Coronary artery (tissue), 2 donors: ENCODE data around the gene DCX.

Experiments used
- DNase-seq: peaks from one replicate; pipeline ENCODE4 v3.0.0-alpha.2; 2017; ENCODE audit warnings: low spot score
- H3K27ac ChIP-seq, 2 donors: fragments of 200-600 bp; sonication (generic); one replicate each; pipeline ENCODE4 v1.5.1; 2016 to 2019
- H3K4me3 ChIP-seq: fragments of 200-600 bp; sonication (generic); 2 replicates; pipeline ENCODE4 v1.5.1; 2016; ENCODE audit warnings: mild to moderate bottlenecking, moderate library complexity
- TF ChIP-seq, protein P1 (sequence below): fragments of 200-600 bp; sonication (generic); IDR thresholded peaks from one replicate; pipeline ENCODE4 v1.5.1; 2019; ENCODE audit warnings: antibody characterized with exemption

The DCX gene

DNA sequence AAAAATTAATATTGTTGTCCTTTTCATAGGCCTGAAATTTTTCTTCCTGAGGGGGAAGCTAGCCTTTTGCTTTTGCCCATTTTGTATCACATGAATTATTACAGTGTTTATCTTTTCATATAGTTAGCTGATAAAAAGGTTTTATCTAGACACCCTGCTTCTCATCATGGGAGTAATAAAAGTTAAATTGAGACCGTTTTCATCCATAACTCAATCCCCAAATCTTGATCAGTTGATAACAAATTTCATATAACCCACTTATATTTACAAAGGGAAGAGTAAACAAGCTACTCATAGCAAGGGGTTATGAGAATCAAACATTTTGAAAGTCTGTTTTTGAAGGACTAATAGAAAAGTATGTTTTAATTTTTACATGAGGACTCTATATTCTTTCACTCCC, 23.5 kb upstream of the DCX start:
- TF ChIP-seq, protein P1, sequence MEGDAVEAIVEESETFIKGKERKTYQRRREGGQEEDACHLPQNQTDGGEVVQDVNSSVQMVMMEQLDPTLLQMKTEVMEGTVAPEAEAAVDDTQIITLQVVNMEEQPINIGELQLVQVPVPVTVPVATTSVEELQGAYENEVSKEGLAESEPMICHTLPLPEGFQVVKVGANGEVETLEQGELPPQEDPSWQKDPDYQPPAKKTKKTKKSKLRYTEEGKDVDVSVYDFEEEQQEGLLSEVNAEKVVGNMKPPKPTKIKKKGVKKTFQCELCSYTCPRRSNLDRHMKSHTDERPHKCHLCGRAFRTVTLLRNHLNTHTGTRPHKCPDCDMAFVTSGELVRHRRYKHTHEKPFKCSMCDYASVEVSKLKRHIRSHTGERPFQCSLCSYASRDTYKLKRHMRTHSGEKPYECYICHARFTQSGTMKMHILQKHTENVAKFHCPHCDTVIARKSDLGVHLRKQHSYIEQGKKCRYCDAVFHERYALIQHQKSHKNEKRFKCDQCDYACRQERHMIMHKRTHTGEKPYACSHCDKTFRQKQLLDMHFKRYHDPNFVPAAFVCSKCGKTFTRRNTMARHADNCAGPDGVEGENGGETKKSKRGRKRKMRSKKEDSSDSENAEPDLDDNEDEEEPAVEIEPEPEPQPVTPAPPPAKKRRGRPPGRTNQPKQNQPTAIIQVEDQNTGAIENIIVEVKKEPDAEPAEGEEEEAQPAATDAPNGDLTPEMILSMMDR = no peak

DNA sequence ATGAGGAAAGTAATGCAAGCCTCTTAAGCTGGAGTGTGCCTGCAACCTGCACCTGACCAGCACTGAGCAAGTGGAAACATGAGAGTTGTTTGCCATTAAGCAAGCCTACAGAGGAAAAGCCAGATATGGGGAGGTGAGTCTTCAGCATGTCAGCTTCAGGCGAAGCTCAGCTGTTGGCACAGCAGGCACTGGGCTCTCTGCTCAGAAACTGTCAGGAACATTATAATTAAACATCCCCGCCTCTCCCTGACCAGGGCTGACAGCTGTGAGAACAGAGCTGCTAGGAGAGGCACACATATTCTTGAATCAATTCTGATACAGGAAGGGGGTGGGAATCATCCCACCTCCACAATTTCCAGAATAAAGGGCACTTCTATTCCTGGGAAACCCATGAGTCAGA, 19.0 kb upstream of the DCX start:
- H3K4me3 ChIP-seq = no peak overlapping the region
- DNase-seq = no peak
- H3K27ac ChIP-seq = no peak overlapping the region
- TF ChIP-seq, protein P1 = no peak

More for the DNA sequence above, 23.5 kb upstream of the DCX start:
- Histone ChIP-seq H3K27ac (no peak overlapping the region), H3K4me3 (no peak overlapping the region)
- DNase-seq = no peak

DNA sequence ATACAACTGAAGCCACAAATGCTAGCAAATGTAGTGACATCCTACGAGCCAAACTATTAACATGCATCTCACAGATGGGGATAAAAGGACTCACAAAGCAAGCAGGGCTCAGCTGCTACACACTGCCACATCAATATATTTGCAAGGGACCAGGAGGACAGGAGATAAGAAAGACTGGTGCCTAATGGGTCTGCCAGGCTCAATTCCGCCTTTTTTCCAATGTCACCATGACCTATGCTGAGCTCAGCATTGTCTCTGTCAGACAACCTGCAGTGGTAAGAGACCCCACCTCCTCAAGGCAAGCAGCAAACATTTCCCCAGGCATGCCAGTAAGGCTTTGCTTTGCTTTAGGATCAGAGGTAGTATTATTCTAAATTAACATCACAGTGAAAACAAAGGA, 435 bp downstream of the DCX start:
- H3K27ac ChIP-seq = no peak overlapping the region
- TF ChIP-seq, protein P1 = no peak
- DNase-seq = no peak
- no peak overlapping the region for H3K4me3 ChIP-seq

DNA sequence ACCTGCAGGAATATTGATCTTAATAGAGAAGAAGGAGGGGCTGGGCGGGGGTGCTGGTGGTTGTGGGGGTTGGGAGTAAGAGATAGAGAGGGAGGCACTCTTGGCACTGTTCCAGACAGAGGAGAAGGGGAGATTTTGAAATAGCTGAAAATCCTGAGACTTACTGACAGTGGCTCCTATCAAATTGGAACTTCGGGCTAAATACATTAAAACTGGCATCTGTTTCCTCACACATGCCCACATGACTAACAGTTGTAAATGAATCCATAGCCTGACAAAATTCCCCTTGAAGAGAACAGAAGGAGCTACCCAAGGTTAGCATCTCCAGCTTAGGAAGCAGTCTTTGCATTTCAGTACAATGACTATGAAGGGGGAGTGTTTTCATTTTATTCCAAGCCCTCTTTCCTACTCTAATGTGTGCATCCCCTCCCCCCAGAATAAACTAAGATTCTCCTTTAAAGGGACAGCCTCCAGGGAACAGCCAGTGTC, 1.4 kb downstream of the DCX start:
- DNase-seq = no peak
- Histone ChIP-seq H3K4me3 (no peak overlapping the region), H3K27ac (no peak overlapping the region)
- TF ChIP-seq, protein P1 = no peak

DNA sequence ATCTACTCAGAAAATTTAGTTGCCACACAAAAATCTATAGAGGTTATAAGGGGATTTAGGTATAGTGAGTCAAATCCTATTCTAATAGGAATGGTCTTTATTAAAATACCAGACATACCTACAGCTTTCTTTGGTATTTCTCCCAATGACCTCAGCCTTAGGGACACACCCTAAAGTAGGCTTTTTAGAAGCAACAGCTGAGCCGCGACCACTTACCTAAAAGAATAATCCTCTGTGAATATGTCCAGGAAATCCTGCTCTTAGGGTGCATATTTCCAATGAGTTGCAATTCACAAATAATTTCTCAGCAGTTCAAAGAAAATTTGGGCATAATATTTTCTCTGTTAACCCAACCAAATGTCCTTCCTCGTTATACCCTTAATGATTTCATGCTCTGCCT, 2.7 kb downstream of the DCX start:
- H3K27ac ChIP-seq = no peak overlapping the region
- H3K4me3 ChIP-seq = no peak overlapping the region
- no peak for DNase-seq
- TF ChIP-seq, protein P1 = no peak

DNA sequence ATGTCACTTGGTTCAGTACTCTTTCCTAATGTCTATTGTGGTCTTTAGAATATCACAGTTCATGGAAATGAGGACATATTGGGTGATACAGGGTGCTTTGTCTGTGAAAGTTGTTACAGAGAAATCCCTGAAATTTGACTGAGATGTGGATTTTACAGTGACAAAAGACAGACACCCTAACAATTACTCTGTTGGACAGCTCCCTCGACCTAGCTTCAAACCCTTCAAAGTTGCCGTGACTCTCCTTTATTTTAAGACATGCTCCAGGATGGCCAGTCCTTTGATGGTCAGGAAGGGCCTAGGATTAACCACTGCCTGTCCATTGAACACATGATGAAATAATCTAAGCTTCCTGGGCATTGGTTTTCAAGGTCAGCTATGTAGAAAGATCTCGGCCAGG, 4.0 kb downstream of the DCX start:
- DNase-seq = no peak
- Histone ChIP-seq H3K27ac (no peak overlapping the region), H3K4me3 (no peak overlapping the region)
- TF ChIP-seq, protein P1 = no peak

DNA sequence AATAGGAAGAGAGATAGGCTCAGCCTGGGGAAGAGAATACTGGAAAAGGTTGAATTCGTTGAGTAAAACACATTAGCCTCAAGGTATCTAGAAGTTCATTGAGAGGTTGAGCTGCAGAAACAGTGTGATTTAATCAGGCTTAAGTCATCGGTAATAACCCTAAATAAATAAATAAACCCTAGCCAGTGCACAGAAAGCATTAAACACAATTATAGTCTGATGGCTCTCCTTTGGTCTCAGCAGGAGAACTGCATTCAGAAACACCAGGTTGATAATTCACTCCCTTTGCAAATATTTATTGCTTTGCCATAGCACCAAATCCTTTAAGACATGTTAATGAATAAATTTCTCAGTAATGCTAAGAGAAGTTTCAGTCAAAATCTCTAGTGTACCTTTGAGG, 9.6 kb downstream of the DCX start:
- DNase-seq = no peak
- H3K4me3 ChIP-seq = no peak overlapping the region
- TF ChIP-seq, protein P1 = no peak
- no peak overlapping the region for H3K27ac ChIP-seq
